Lower leg skin (tissue), 4 donors: Measurements from ENCODE around the gene OSTF1. TPM values are rescaled to one million over a fixed set of nuclear protein-coding genes. Genes with fewer than 3 reads are reported as not detected.
A peak's percentile ranks its signal among the peaks of the same experiment; 100 is the strongest.

Experiments
- DNase-seq, 2 donors: peaks; one replicate each; pipeline ENCODE4 v3.0.0-alpha.2; 2019; ENCODE audit warnings: low spot score in 2 of 2
- H3K4me3 ChIP-seq: fragments of 200-600 bp; sonication (generic); 2 replicates; pipeline ENCODE4 v1.5.1; 2017; ENCODE audit warnings: mild to moderate bottlenecking, low read depth; ENCODE audit not compliant: poor library complexity, severe bottlenecking
- CTCF ChIP-seq, 3 donors: fragments of 450-650 bp; IDR thresholded peaks; one replicate each; pipeline ENCODE4 v1.5.1; 2016; ENCODE audit warnings: antibody characterized with exemption in 3 of 3, mild to moderate bottlenecking in 3 of 3, moderate library complexity in 2 of 3
- POLR2A ChIP-seq, 2 donors: fragments of 450-650 bp; IDR thresholded peaks; one replicate each; pipeline ENCODE4 v1.6.1; 2016 to 2017; ENCODE audit warnings: antibody characterized with exemption in 2 of 2, mild to moderate bottlenecking in 1 of 2, moderate library complexity in 1 of 2
- WGBS, 2 donors: methylation state at CpG; one replicate each; pipeline ENCODE4 v1.1.5; 2018; 5-methylcytosine and 5-hydroxymethylcytosine counted together
- intact Hi-C: fragments of 100-400 bp; cut with DNase I; formaldehyde crosslinking; loops from one replicate; pipeline ENCODE4 v1.15.0; 2023; ENCODE audit warnings: low total_unique reads
- total RNA-seq, 4 donors: library from RNA; depleted of rRNA; stranded (reverse); fragments of >200 nt; gene quantifications; one replicate each; pipeline ENCODE4 v1.1.0, GENCODE V29; 2016

OSTF1 gene
- total RNA-seq, 4 donors from 2014 or later = 53.5 to 64.3 (median 53.8) TPM

GRCh38 chr9:75081632-75082031, 6.7 kb upstream of the OSTF1 start:
- no peak overlapping the region for H3K4me3 ChIP-seq
- TF ChIP-seq POLR2A (IDR thresholded peaks at IDR 0.05) = no peak
- TF ChIP-seq CTCF (IDR thresholded peaks at IDR 0.05) = no peak
- no peak for DNase-seq
- WGBS, 2 donors = 0 to 2% methylated on average over 2 of the region's 2 CpGs
- intact Hi-C loops = no loop called here

- H3K4me3 ChIP-seq = no peak overlapping the region
- intact Hi-C loops = no loop called here
- peak in 1 of 2 donors; percentile 42 for DNase-seq
- no peak for TF ChIP-seq POLR2A (IDR thresholded peaks at IDR 0.05)
- no peak for TF ChIP-seq CTCF (IDR thresholded peaks at IDR 0.05)
- 48 to 55% methylated on average over 12 of the region's 12 CpGs for WGBS, 2 donors
Measured at GRCh38 chr9:75083188-75083970, 4.9 kb upstream of the OSTF1 start.

GRCh38 chr9:75084081-75084672, 4.1 kb upstream of the OSTF1 start:
- TF ChIP-seq CTCF (IDR thresholded peaks at IDR 0.05) (no peak), POLR2A (IDR thresholded peaks at IDR 0.05) (no peak)
- 53 to 59% methylated on average over 5 of the region's 5 CpGs for WGBS, 2 donors
- intact Hi-C loops = no loop called here
- DNase-seq = no peak
- H3K4me3 ChIP-seq = no peak overlapping the region

- 50 to 56% methylated on average over 1 of the region's 1 CpG for WGBS, 2 donors
- no peak overlapping the region for H3K4me3 ChIP-seq
- TF ChIP-seq CTCF (IDR thresholded peaks at IDR 0.05) (no peak), POLR2A (IDR thresholded peaks at IDR 0.05) (no peak)
- intact Hi-C loops = no loop called here
- DNase-seq = peak in 1 of 2 donors; percentile 46
Measured at GRCh38 chr9:75085640-75086039, 2.7 kb upstream of the OSTF1 start.

- H3K4me3 ChIP-seq = no peak overlapping the region
- intact Hi-C loops = no loop called here
- WGBS, 2 donors = 19 to 28% methylated on average over 15 to 16 of the region's 16 CpGs
- TF ChIP-seq CTCF (IDR thresholded peaks at IDR 0.05) = no peak
- TF ChIP-seq POLR2A (IDR thresholded peaks at IDR 0.05) = no peak
- DNase-seq = peak in 1 of 2 donors; percentile 34
Measured at GRCh38 chr9:75086541-75087288, 1.6 kb upstream of the OSTF1 start.
